Astrocyte of the cerebellum (primary cell): Measurements from ENCODE around the gene SLC66A3.

ENCODE experiments used
- DNase-seq: peaks from one replicate; pipeline ENCODE4 v3.0.0-alpha.2; 2011; ENCODE audit warnings: low read depth
- H3K4me3 ChIP-seq: 2 replicates; pipeline ENCODE4 v1.5.1; 2011; ENCODE audit warnings: mild to moderate bottlenecking, low read depth, low read length, moderate library complexity
- CTCF ChIP-seq: IDR thresholded peaks from 2 replicates; pipeline ENCODE4 v1.5.1; 2012; ENCODE audit warnings: low read length, low read depth, moderate library complexity, mild to moderate bottlenecking; ENCODE audit errors: missing control alignments
- in situ Hi-C: cut with HindIII; loops from 2 replicates; pipeline ENCODE4 v1.10.0; 2017; ENCODE audit warnings: low sequenced_read_pairs

The SLC66A3 gene

GRCh38 chr2:11154016-11154922 lies 998 bp upstream of the SLC66A3 start:
- peak overlapping the region; percentile 32 for H3K4me3 ChIP-seq
- in situ Hi-C loops: no loop called here
- no peak for TF ChIP-seq CTCF
- no peak for DNase-seq

- in situ Hi-C loops: no loop called here
- peak; percentile 87 for DNase-seq
- peak overlapping the region; percentile 32 for H3K4me3 ChIP-seq
- no peak for TF ChIP-seq CTCF
These were observed 315 bp upstream of the SLC66A3 start for GRCh38 chr2:11154923-11155380.

GRCh38 chr2:11156396-11157075 lies 1.3 kb downstream of the SLC66A3 start:
- TF ChIP-seq CTCF: no peak
- in situ Hi-C loops: no loop called here
- no peak overlapping the region for H3K4me3 ChIP-seq
- DNase-seq: no peak

GRCh38 chr2:11157296-11157695 lies 2.0 kb downstream of the SLC66A3 start:
- H3K4me3 ChIP-seq: no peak overlapping the region
- TF ChIP-seq CTCF: no peak
- DNase-seq: no peak
- in situ Hi-C loops: no loop called here

GRCh38 chr2:11157731-11158130 lies 2.5 kb downstream of the SLC66A3 start:
- DNase-seq: no peak
- no peak for TF ChIP-seq CTCF
- in situ Hi-C loops: no loop called here
- no peak overlapping the region for H3K4me3 ChIP-seq

- TF ChIP-seq CTCF: no peak
- in situ Hi-C loops: no loop called here
- no peak overlapping the region for H3K4me3 ChIP-seq
- DNase-seq: no peak
These were observed 3.8 kb downstream of the SLC66A3 start for GRCh38 chr2:11158916-11159573.
